ENCODE results near the gene STK17A. TPM values are rescaled to one million over a fixed set of nuclear protein-coding genes. Genes with fewer than 3 reads are reported as not detected.
"Not testable (repeated sequence)": the region's sequence is repeated elsewhere in the genome, so short reads cannot be mapped to it uniquely, and the experiment has no call there.

The STK17A gene
- total RNA-seq, 4 donors from 2014 or later: 7.9 to 22.9 (median 16.4) TPM

DNA sequence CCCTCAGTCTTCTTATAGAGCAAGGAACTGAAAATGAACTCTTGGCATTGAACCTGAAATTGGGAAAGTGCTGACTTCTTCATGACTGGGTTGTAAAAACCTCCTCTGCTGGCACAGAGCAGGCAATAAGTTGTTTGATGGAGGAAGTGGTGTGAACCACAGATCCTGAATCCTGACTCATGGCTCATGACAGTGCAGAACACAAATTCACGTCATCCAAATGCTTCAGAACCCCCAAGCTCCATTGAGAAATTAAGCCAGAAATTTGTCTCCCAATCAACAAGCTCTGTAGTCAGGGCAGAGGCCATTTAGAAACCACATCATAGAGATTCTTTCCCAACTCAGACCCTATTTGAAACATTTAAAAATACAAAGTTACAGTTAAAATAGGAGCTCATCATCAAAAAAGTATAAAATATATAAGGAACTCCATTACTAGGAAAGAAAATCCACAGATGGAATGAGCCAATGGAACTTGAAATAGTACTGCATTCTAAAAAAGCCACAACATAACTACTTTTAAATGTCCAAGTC lies 10.3 kb upstream of the STK17A start:
- no peak overlapping the region for H3K27ac ChIP-seq
- 59 to 74% methylated on average over 1 of the region's 1 CpG for WGBS, 2 donors
- no peaks in the 10 kb centered on the region for H3K36me3 ChIP-seq
- no peaks in the 10 kb centered on the region for H3K27me3 ChIP-seq
- TF ChIP-seq, protein P1, sequence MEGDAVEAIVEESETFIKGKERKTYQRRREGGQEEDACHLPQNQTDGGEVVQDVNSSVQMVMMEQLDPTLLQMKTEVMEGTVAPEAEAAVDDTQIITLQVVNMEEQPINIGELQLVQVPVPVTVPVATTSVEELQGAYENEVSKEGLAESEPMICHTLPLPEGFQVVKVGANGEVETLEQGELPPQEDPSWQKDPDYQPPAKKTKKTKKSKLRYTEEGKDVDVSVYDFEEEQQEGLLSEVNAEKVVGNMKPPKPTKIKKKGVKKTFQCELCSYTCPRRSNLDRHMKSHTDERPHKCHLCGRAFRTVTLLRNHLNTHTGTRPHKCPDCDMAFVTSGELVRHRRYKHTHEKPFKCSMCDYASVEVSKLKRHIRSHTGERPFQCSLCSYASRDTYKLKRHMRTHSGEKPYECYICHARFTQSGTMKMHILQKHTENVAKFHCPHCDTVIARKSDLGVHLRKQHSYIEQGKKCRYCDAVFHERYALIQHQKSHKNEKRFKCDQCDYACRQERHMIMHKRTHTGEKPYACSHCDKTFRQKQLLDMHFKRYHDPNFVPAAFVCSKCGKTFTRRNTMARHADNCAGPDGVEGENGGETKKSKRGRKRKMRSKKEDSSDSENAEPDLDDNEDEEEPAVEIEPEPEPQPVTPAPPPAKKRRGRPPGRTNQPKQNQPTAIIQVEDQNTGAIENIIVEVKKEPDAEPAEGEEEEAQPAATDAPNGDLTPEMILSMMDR (IDR thresholded peaks at IDR 0.05): no peak
- TF ChIP-seq POLR2A (IDR thresholded peaks at IDR 0.05): no peak
- H3K4me3 ChIP-seq (replicated peaks in 1 of 3): no peak overlapping the region
- no peaks in the 10 kb centered on the region for H3K9me3 ChIP-seq
- no peaks in the 10 kb centered on the region for H3K4me1 ChIP-seq
- DNase-seq: no peak
- intact Hi-C loops (cut with DNase I): no loop called here

DNA sequence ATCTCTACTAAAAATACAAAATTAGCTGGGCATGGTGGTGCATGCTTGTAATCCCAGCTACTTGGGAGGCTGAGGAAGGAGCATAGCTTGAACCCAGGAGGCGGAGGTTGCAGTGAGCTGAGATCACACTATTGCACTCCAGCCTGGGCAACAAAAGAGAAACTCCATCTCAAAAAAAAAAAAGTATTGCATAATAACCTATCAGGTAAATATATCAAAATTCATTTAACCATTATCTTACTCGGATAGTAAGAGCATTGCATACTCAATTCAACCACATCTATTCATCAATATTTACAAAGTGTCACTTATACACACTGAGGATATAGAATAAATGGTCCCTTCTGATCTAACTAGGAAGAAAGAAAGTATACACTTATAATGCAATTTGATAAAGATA lies 9.1 kb upstream of the STK17A start:
- WGBS, 2 donors: 92 to 96% methylated on average over 2 of the region's 2 CpGs
- H3K36me3 ChIP-seq: not testable (repeated sequence)

DNA sequence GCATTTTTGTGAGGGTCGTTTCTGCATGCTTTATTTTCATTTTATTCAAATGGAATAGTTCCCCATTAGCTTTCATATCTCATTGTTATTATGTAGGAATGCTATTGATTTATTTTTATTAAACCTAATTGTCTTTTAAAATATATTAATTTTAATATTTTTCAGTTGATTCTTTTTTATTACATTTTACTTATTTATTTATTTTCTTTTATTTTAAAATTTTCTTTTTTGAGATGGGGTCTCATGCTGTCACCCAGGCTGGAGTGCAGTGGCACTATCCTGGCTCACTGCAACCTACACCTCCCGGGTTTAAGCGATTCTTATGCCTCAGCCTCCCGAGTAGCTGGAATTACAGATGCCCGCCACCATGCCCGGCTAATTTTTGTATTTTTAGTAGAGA lies 7.4 kb upstream of the STK17A start:
- Histone ChIP-seq H3K27ac (no peak overlapping the region), H3K4me1 (no peaks in the 10 kb centered on the region), H3K27me3 (no peaks in the 10 kb centered on the region), H3K4me3 (replicated peaks in 1 of 3) (no peak overlapping the region), H3K36me3 (no peaks in the 10 kb centered on the region), H3K9me3 (no peaks in the 10 kb centered on the region)
- intact Hi-C loops (cut with DNase I): no loop called here
- 89 to 91% methylated on average over 6 of the region's 6 CpGs for WGBS, 2 donors
- DNase-seq: no peak
- TF ChIP-seq, protein P1 (IDR thresholded peaks at IDR 0.05): no peak
- TF ChIP-seq POLR2A (IDR thresholded peaks at IDR 0.05): no peak

More for the DNA sequence above, 9.1 kb upstream of the STK17A start:
- DNase-seq; H3K27ac ChIP-seq; H3K4me3 ChIP-seq (replicated peaks in 1 of 3); H3K9me3 ChIP-seq; intact Hi-C loops (cut with DNase I); H3K4me1 ChIP-seq; H3K27me3 ChIP-seq: not testable (repeated sequence)

DNA sequence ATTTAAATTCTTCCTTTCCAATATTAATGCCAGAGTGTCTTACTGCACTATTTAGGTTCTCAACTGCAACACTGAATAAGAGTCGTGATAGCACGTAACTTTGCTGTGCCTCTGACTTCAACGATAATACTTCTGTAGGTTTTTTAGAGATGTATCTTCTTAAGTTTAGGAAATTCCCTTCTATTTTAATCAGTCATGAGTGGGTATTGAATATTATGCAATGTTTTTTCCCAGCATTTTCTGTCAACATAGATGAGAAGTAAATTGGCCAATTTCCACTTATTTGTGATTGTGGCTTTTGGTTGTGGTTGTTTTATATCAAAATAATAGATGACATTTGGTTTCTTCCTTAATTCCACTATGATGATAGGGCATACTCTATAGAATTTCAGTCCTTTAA lies 6.7 kb upstream of the STK17A start:
- 95 to 96% methylated on average over 3 of the region's 3 CpGs for WGBS, 2 donors
- intact Hi-C loops (cut with DNase I): no loop called here
- no peak for DNase-seq
- no peak overlapping the region for H3K4me3 ChIP-seq (replicated peaks in 1 of 3)
- H3K27ac ChIP-seq: no peak overlapping the region
- TF ChIP-seq, protein P1 (IDR thresholded peaks at IDR 0.05): no peak
- TF ChIP-seq POLR2A (IDR thresholded peaks at IDR 0.05): no peak
- no peaks in the 10 kb centered on the region for H3K4me1 ChIP-seq
- no peaks in the 10 kb centered on the region for H3K36me3 ChIP-seq
- H3K9me3 ChIP-seq: no peaks in the 10 kb centered on the region
- no peaks in the 10 kb centered on the region for H3K27me3 ChIP-seq

DNA sequence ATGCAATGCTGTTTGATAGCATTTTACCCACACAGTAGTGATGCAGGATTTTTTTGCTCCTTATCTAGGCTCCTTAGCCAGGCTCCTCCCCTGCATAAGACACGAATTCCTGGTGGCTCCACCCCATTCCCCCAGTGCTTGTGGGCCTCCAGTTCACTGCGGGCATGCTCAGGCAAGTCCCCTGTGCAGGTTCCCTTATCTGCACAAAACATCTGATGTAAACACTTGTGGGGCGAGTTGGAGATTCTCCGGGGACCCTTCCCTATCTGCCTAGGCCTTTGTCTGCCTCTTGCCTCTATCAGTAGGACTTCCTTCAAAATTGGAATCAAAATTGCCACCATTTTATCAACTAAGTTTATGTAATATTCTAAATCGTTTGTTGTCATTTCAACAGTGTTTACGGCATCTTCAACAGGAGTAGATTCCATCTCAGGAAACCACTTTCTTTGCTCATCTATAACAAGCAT lies 5.4 kb upstream of the STK17A start:
- WGBS, 2 donors: 67 to 68% methylated on average over 6 of the region's 6 CpGs
- no peaks in the 10 kb centered on the region for H3K4me1 ChIP-seq
- H3K4me3 ChIP-seq (replicated peaks in 1 of 3): no peak overlapping the region
- H3K27ac ChIP-seq: no peak overlapping the region
- intact Hi-C loops (cut with DNase I): no loop called here
- no peaks in the 10 kb centered on the region for H3K27me3 ChIP-seq
- no peaks in the 10 kb centered on the region for H3K9me3 ChIP-seq
- no peak for DNase-seq
- no peaks in the 10 kb centered on the region for H3K36me3 ChIP-seq
- no peak for TF ChIP-seq POLR2A (IDR thresholded peaks at IDR 0.05)
- TF ChIP-seq, protein P1 (IDR thresholded peaks at IDR 0.05): no peak
